PC-9 (cell line): ENCODE data around the gene CARMIL1. TPM values are rescaled to one million over a fixed set of nuclear protein-coding genes. Genes with fewer than 3 reads are reported as not detected.

Experiments used
- BruUV-seq: library from RNA; stranded (reverse); fragments of 400-500 nt; replicated peaks from 2 replicates; lab custom pipeline; 2021; lab: Mats Ljungman, UMichigan
- CTCF ChIA-PET: fragments of 300-600 bp; sonication (Branson Sonifier 250); formaldehyde crosslinking; loops from one replicate; lab custom pipeline; 2022; ENCODE audit warnings: antibody characterized with exemption; lab: Charles Lee
- POLR2A ChIA-PET: fragments of 300-600 bp; sonication (Branson Sonifier 250); formaldehyde crosslinking; loops from one replicate; lab custom pipeline; 2022; ENCODE audit warnings: antibody characterized with exemption; ENCODE audit not compliant: unreplicated experiment; lab: Charles Lee
- DNase-seq, 2 experiments: peaks; one replicate each; pipeline versions ENCODE4 v3.0.0 to v3.0.0-alpha.2; 2015 to 2022; ENCODE audit warnings: mixed read lengths in 1 of 2
- H2AFZ ChIP-seq: fragments of 200-600 bp; sonication (generic); 2 replicates; pipeline ENCODE4 v1.8.1; 2017; ENCODE audit warnings: antibody characterized with exemption
- H3F3A ChIP-seq: fragments of 200-600 bp; sonication (generic); 2 replicates; pipeline ENCODE4 v1.8.1; 2017; ENCODE audit warnings: antibody characterized with exemption, mild to moderate bottlenecking, low read depth; ENCODE audit not compliant: insufficient read depth
- H3K27ac ChIP-seq: fragments of 200-600 bp; sonication (generic); 2 replicates; pipeline ENCODE4 v1.6.1; 2016; ENCODE audit warnings: mixed run types
- H3K27me3 ChIP-seq: fragments of 200-600 bp; sonication (generic); 2 replicates; pipeline ENCODE4 v1.6.1; 2016; ENCODE audit warnings: low read depth, mixed run types; ENCODE audit not compliant: insufficient read depth
- H3K36me3 ChIP-seq: fragments of 200-600 bp; sonication (generic); 2 replicates; pipeline ENCODE4 v1.6.1; 2016; ENCODE audit warnings: low read depth, mixed run types
- H3K4me1 ChIP-seq: fragments of 200-600 bp; sonication (generic); replicated peaks from 2 replicates; pipeline ENCODE4 v1.6.1; 2016; ENCODE audit warnings: mixed run types; ENCODE audit not compliant: insufficient read depth
- H3K4me2 ChIP-seq: fragments of 200-600 bp; sonication (generic); 2 replicates; pipeline ENCODE4 v1.6.1; 2017; ENCODE audit warnings: mixed run types
- H3K4me3 ChIP-seq: fragments of 200-600 bp; sonication (generic); 2 replicates; pipeline ENCODE4 v1.6.1; 2016; ENCODE audit warnings: mixed run types
- H3K79me2 ChIP-seq: fragments of 200-600 bp; sonication (generic); 2 replicates; pipeline ENCODE4 v1.6.1; 2017; ENCODE audit warnings: low read depth, mixed run types
- H3K9me2 ChIP-seq: fragments of 200-600 bp; sonication (generic); 2 replicates; pipeline ENCODE4 v1.8.1; 2017; ENCODE audit warnings: mild to moderate bottlenecking; ENCODE audit not compliant: insufficient read depth
- H3K9me3 ChIP-seq: fragments of 200-600 bp; sonication (generic); 2 replicates; pipeline ENCODE4 v1.8.1; 2016; ENCODE audit warnings: low read depth; ENCODE audit not compliant: insufficient read depth
- H4K20me1 ChIP-seq: fragments of 200-600 bp; sonication (generic); 2 replicates; pipeline ENCODE4 v1.8.1; 2017; ENCODE audit not compliant: insufficient read depth
- CTCF ChIP-seq: fragments of 200-600 bp; sonication (generic); conservative IDR thresholded peaks from 2 replicates; pipeline ENCODE4 v1.6.1; 2017; ENCODE audit warnings: mixed run types, antibody characterized with exemption, mild to moderate bottlenecking, moderate library complexity
- EZH2 ChIP-seq: fragments of 200-600 bp; sonication (generic); IDR thresholded peaks from 2 replicates; pipeline ENCODE4 v1.8.0; 2017; ENCODE audit warnings: antibody characterized with exemption, low read depth
- intact Hi-C: fragments of 100-400 bp; cut with micrococcal nuclease; formaldehyde crosslinking; loops from one replicate; pipeline ENCODE4 v1.10.0; 2022; ENCODE audit not compliant: unreplicated experiment
- total RNA-seq: library from RNA; stranded (reverse); gene quantifications from 2 replicates; pipeline ENCODE4 v1.2.3, GENCODE V29; 2021

The CARMIL1 gene
- total RNA-seq, 1 experiment from 2014 or later = 33.1 TPM

- ChIA-PET POLR2A (interaction anchor here (0.6 to 0.7 kb wide), 2 partner anchors 60 to 189 kb away, joined by 3 to 5 read pairs; no protein-coding TSS in a partner anchor), CTCF (interaction anchor here (0.6 kb wide), 1 partner anchor 14 kb away, joined by 3 read pairs; no protein-coding TSS in a partner anchor)
- BruUV-seq = no TSS peak
- peaks cover 13% of the 10 kb centered on the region for H3F3A ChIP-seq
- no peak overlapping the region for H3K27ac ChIP-seq
- no peaks in the 10 kb centered on the region for H3K27me3 ChIP-seq
- H3K9me2 ChIP-seq = no peaks in the 10 kb centered on the region
- no peaks in the 10 kb centered on the region; the same call in 1 of the 2 replicates for H3K36me3 ChIP-seq
- intact Hi-C loops = no loop called here
- no peaks in the 10 kb centered on the region for H3K9me3 ChIP-seq
- no peaks in the 10 kb centered on the region for H4K20me1 ChIP-seq
- no peak overlapping the region for H3K4me3 ChIP-seq
- no peak overlapping the region for H2AFZ ChIP-seq
- no peak for DNase-seq
- no peak overlapping the region for H3K4me2 ChIP-seq
- no peak for TF ChIP-seq EZH2
- TF ChIP-seq CTCF = no peak
- peaks cover 17% of the 10 kb centered on the region for H3K4me1 ChIP-seq
- no peaks in the 10 kb centered on the region for H3K79me2 ChIP-seq
These were observed 225.5 kb downstream of the CARMIL1 start for GRCh38 chr6:25504661-25505060.

GRCh38 chr6:25506020-25506419, 226.8 kb downstream of the CARMIL1 start:
- no peak for DNase-seq
- CTCF ChIA-PET = no interaction called here

DNA sequence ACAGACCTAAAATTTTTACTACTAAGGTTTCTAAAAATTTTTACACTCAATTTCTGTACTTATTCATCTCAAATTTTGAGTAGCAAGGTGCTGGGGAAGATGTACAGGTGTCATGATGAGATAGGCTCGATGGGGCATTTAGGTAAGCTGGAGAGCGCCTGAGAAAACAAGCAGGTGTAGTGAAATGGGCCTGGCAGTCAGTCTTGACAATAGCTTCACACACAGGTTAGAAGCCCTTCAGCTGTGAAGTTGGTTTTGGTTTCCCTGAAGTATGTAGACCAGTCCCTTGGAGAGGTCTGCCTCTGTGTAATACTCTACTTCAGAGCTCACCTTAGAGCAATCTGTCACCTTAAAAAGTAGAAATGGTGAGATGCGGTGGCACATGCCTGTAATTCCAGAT, 228.9 kb downstream of the CARMIL1 start:
- no TSS peak for BruUV-seq
- no peaks in the 10 kb centered on the region for H3K27me3 ChIP-seq
- no peaks in the 10 kb centered on the region for H3F3A ChIP-seq
- H3K9me3 ChIP-seq = 0 out of 2 replicates have a peak, but pooled peaks cover 4% of the 10 kb centered on the region
- no peaks in the 10 kb centered on the region for H3K9me2 ChIP-seq
- no peaks in the 10 kb centered on the region for H3K4me1 ChIP-seq
- no peaks in the 10 kb centered on the region for H4K20me1 ChIP-seq
- DNase-seq = no peak
- intact Hi-C loops = no loop called here
- no peak overlapping the region for H3K4me2 ChIP-seq
- H2AFZ ChIP-seq = no peak overlapping the region
- H3K27ac ChIP-seq = no peak overlapping the region
- no peak overlapping the region for H3K4me3 ChIP-seq
- TF ChIP-seq EZH2 = no peak
- TF ChIP-seq CTCF = no peak
- CTCF ChIA-PET = no interaction called here
- H3K36me3 ChIP-seq = no peaks in the 10 kb centered on the region; the same call in 1 of the 2 replicates
- H3K79me2 ChIP-seq = no peaks in the 10 kb centered on the region
- POLR2A ChIA-PET = no interaction called here

More at GRCh38 chr6:25506020-25506419, 226.8 kb downstream of the CARMIL1 start:
- POLR2A ChIA-PET = no interaction called here
- no peaks in the 10 kb centered on the region for H3K79me2 ChIP-seq
- H3K9me3 ChIP-seq = no peaks in the 10 kb centered on the region
- no peaks in the 10 kb centered on the region for H3K27me3 ChIP-seq
- no peaks in the 10 kb centered on the region for H3K9me2 ChIP-seq
- H3K36me3 ChIP-seq = no peaks in the 10 kb centered on the region; the same call in 1 of the 2 replicates
- H3K4me2 ChIP-seq = no peak overlapping the region
- H4K20me1 ChIP-seq = no peaks in the 10 kb centered on the region
- H3K4me1 ChIP-seq = peaks cover 3% of the 10 kb centered on the region; the same call in 1 of the 2 replicates
- no peak overlapping the region for H3K4me3 ChIP-seq
- no peak overlapping the region for H3K27ac ChIP-seq
- intact Hi-C loops = no loop called here
- TF ChIP-seq CTCF (no peak), EZH2 (no peak)
- BruUV-seq = no TSS peak
- no peak overlapping the region for H2AFZ ChIP-seq
- peaks cover 4% of the 10 kb centered on the region; the same call in 1 of the 2 replicates for H3F3A ChIP-seq
